K562 (cell line): ENCODE measurements around the gene TMEM135.

Source experiments
- BRF2 ChIP-seq: IDR thresholded peaks from 3 replicates; pipeline ENCODE4 v1.6.1; 2011; ENCODE audit warnings: borderline replicate concordance, mild to moderate bottlenecking; ENCODE audit not compliant: insufficient read length, insufficient read depth
- E2F4 ChIP-seq: sonication (generic); formaldehyde crosslinking; IDR thresholded peaks from 2 replicates; pipeline ENCODE4 v1.8.0; 2022; ENCODE audit warnings: mild to moderate bottlenecking, low read depth, missing genetic modification reagents
- GATAD2A ChIP-seq: fragments of 450-650 bp; IDR thresholded peaks from 2 replicates; pipeline ENCODE4 v1.6.1; 2017
- GATAD2B ChIP-seq: fragments of 450-650 bp; IDR thresholded peaks from 2 replicates; pipeline ENCODE4 v1.6.1; 2017; ENCODE audit warnings: mild to moderate bottlenecking, borderline replicate concordance
- ZNF639 ChIP-seq, 2 experiments: fragments of 200-800 bp in 1 of 2; sonication (Bioruptor generic) in 1 of 2; sonication (generic) in 1 of 2; formaldehyde crosslinking in 1 of 2; IDR thresholded peaks in 1 of 2; conservative IDR thresholded peaks in 1 of 2; 2 replicates each; pipeline versions ENCODE4 v1.5.0 to v1.6.1; 2016 to 2020; ENCODE audit warnings: missing compliant biosample characterization in 1 of 2, missing genetic modification characterization in 1 of 2, missing genetic modification reagents in 1 of 2
- ZZZ3 ChIP-seq: fragments of 450-650 bp; IDR thresholded peaks from 2 replicates; pipeline ENCODE4 v1.6.1; 2016; ENCODE audit warnings: antibody characterized with exemption, mild to moderate bottlenecking, moderate library complexity

- no peak for TF ChIP-seq GATAD2A
- no peak for TF ChIP-seq BRF2
- TF ChIP-seq E2F4: no peak
- no peak for TF ChIP-seq ZNF639 (CRISPR knock-in tag; conservative IDR thresholded peaks at IDR 0.05 in 1 of 2, IDR thresholded peaks at IDR 0.05 in 1 of 2)
- no peak for TF ChIP-seq ZZZ3
- no peak for TF ChIP-seq GATAD2B
Observed at GRCh38 chr11:87007963-87008362, 29.8 kb upstream of the TMEM135 start.
